ENCODE results near the gene CFAP157. TPM values are rescaled to one million over a fixed set of nuclear protein-coding genes. Genes with fewer than 3 reads are reported as not detected.

Gene CFAP157
- total and polyA plus RNA-seq, 2 of the 13 experiments (the other 11 are each of a cell fraction or from before 2014, with no cell fraction given): 0.07 TPM; not detected in 1

DNA sequence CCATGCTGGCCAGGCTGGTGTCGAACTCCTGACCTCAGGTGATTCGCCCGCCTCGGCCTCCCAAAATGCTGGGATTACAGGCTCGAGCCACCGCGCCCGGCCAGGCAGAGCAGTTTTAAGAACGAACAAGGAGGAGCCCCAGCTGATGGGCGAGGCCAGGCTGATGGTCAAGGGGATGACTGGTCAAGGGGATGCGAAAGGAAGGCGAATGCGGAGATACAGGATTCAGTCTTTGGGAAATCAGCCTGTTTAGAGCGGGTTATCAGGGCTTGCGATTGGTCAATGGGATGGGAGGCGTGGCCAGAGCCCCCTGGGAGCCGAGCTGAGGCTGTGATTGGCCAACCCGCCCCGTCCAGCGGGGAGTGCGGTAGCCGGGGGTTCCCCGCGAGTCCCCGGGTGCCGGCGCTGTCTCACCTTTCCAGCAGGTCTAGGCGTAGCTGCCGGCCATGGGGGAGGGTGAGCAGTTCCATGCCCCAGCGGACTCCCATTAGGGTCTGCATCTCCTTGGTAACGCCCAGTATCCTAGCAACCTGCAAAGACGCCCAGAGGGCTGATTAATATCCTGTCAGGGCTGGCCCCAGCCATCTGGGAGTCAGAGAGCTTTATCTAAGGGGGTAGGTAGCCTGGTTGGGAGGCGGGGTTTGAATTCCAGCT lies 35.8 kb downstream of the CFAP157 start:
- Histone ChIP-seq H2AFZ (ENCODE audit: low read length) (no peak overlapping the region), H3K4me3 (replicated peaks in 1 of 3; ENCODE audit: insufficient read depth in 1 of 3, low read depth in 2 of 3, low read length in 3 of 3) (no peak overlapping the region), H3K4me1 (ENCODE audit: insufficient read depth, low read length) (peaks cover 22% of the 10 kb centered on the region), H3K27me3 (ENCODE audit: control insufficient read depth in 1 of 2, insufficient read depth in 2 of 2, low read length in 2 of 2) (peaks cover 5 to 55% of the 10 kb centered on the region in 2 experiments; a peak in 4 of 5 replicates), H3K4me2 (ENCODE audit: low read depth, low read length) (no peak overlapping the region), H3K27ac (ENCODE audit: extremely low read length, insufficient read depth, low read length) (no peak overlapping the region), H3K36me3 (replicated peaks in 1 of 2; ENCODE audit: control insufficient read depth in 1 of 2, insufficient read depth in 2 of 2, low read length in 2 of 2) (no peaks in the 10 kb centered on the region), H3K9ac (ENCODE audit: insufficient read depth, low read depth, low read length) (no peak overlapping the region), H3K9me3 (ENCODE audit: low read length) (no peaks in the 10 kb centered on the region), H4K20me1 (ENCODE audit: insufficient read depth, low read length) (no peaks in the 10 kb centered on the region), H3K79me2 (ENCODE audit: insufficient read depth, low read length) (no peaks in the 10 kb centered on the region)
- 41% methylated on average over 30 of the region's 33 CpGs for WGBS (ENCODE audit: low lambda C conversion rate)
- TF ChIP-seq THAP11 (CRISPR knock-in tag; IDR thresholded peaks at IDR 0.05): no peak
- TF ChIP-seq AGO2 (optimal IDR thresholded peaks at IDR 0.05; ENCODE audit: low read depth, low read length): no peak
- TF ChIP-seq ZNF160 (CRISPR knock-in tag; IDR thresholded peaks at IDR 0.05): no peak
- TF ChIP-seq, protein P1, sequence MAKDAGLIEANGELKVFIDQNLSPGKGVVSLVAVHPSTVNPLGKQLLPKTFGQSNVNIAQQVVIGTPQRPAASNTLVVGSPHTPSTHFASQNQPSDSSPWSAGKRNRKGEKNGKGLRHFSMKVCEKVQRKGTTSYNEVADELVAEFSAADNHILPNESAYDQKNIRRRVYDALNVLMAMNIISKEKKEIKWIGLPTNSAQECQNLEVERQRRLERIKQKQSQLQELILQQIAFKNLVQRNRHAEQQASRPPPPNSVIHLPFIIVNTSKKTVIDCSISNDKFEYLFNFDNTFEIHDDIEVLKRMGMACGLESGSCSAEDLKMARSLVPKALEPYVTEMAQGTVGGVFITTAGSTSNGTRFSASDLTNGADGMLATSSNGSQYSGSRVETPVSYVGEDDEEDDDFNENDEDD (CRISPR knock-in tag; IDR thresholded peaks at IDR 0.05; ENCODE audit: borderline replicate concordance): no peak
- TF ChIP-seq ZSCAN25 (CRISPR knock-in tag; IDR thresholded peaks at IDR 0.05): no peak
- no peak for TF ChIP-seq CBX5 (CRISPR knock-in tag; IDR thresholded peaks at IDR 0.05; ENCODE audit: borderline replicate concordance)
- no peak for TF ChIP-seq HDAC2 (CRISPR knock-in tag; IDR thresholded peaks at IDR 0.05)
- no peak for TF ChIP-seq HNRNPLL (IDR thresholded peaks at IDR 0.05; ENCODE audit: low read depth, low read length, poor library complexity, severe bottlenecking)
- ATAC-seq (peak; percentile 9; the same call in 1 of the 3 replicates), DNase-seq (ENCODE audit: low spot score) (no peak), FAIRE-seq (no peak)
- ChIA-PET CTCF (ENCODE audit: low intra/inter-chr PET ratio, low total read pairs) (no interaction called here), POLR2A (no interaction called here)
- BruUV-seq (replicated peaks): no TSS peak
- intact Hi-C loops (cut with micrococcal nuclease; ENCODE audit: unreplicated experiment): no loop called here
- in situ Hi-C loops (cut with HindIII; ENCODE audit: extremely low pct_ligation_motif_present, low pct_unique_long_range_greater_than_20kb): no loop called here
